ENCODE data around the gene SNX4.
"Not testable (repeated sequence)": the region's sequence is repeated elsewhere in the genome, so short reads cannot be mapped to it uniquely, and the experiment has no call there.

SNX4 gene

GRCh38 chr3:125519678-125520562 is at the start of gene SNX4:
SNX4 (minus strand) TSS chr3:125520202; CDS start chr3:125520172, 30 bp downstream.
- peak; percentile 98 for DNase-seq (ENCODE audit: low spot score)
- peak; percentile 66 for FAIRE-seq

- FAIRE-seq (no peak), DNase-seq (ENCODE audit: low spot score) (no peak)
Observed at GRCh38 chr3:125556314-125556713, 36.3 kb upstream of the SNX4 start.

GRCh38 chr3:125552401-125552800 is 32.4 kb upstream of the SNX4 start:
- FAIRE-seq (no peak), DNase-seq (ENCODE audit: low spot score) (no peak)

- DNase-seq (ENCODE audit: low spot score) (no peak), FAIRE-seq (no peak)
Observed at GRCh38 chr3:125528920-125529319, 8.9 kb upstream of the SNX4 start.

GRCh38 chr3:125525153-125525552 is 5.2 kb upstream of the SNX4 start:
- FAIRE-seq (no peak), DNase-seq (ENCODE audit: low spot score) (no peak)

- DNase-seq (ENCODE audit: low spot score); FAIRE-seq: not testable (repeated sequence)
Observed at GRCh38 chr3:125520563-125520919, 539 bp upstream of the SNX4 start.

GRCh38 chr3:125515421-125515820 is 4.6 kb downstream of the SNX4 start:
- FAIRE-seq (no peak), DNase-seq (ENCODE audit: low spot score) (no peak)

- FAIRE-seq (no peak), DNase-seq (ENCODE audit: low spot score) (no peak)
Observed at GRCh38 chr3:125513490-125514115, 6.4 kb downstream of the SNX4 start.

GRCh38 chr3:125512135-125512920 is 7.7 kb downstream of the SNX4 start:
- FAIRE-seq (no peak), DNase-seq (ENCODE audit: low spot score) (no peak)

GRCh38 chr3:125511420-125512118 is 8.4 kb downstream of the SNX4 start:
- no peak for FAIRE-seq
- DNase-seq (ENCODE audit: low spot score): no peak

- DNase-seq (ENCODE audit: low spot score): no peak
- no peak for FAIRE-seq
Observed at GRCh38 chr3:125507128-125507527, 12.9 kb downstream of the SNX4 start.

GRCh38 chr3:125498630-125499029 is 21.4 kb downstream of the SNX4 start:
- DNase-seq (ENCODE audit: low spot score) (no peak), FAIRE-seq (no peak)

GRCh38 chr3:125496701-125497100 is 23.3 kb downstream of the SNX4 start:
- FAIRE-seq (no peak), DNase-seq (ENCODE audit: low spot score) (no peak)

GRCh38 chr3:125482406-125482805 is 37.6 kb downstream of the SNX4 start:
- no peak for DNase-seq (ENCODE audit: low spot score)
- FAIRE-seq: no peak

- no peak for FAIRE-seq
- no peak for DNase-seq (ENCODE audit: low spot score)
Observed at GRCh38 chr3:125481786-125482185, 38.2 kb downstream of the SNX4 start.

- not testable (repeated sequence) for DNase-seq (ENCODE audit: low spot score); FAIRE-seq
Observed at GRCh38 chr3:125481375-125481759, 38.6 kb downstream of the SNX4 start.

GRCh38 chr3:125480656-125481374 is 39.2 kb downstream of the SNX4 start:
- FAIRE-seq (no peak), DNase-seq (ENCODE audit: low spot score) (no peak)

- no peak for DNase-seq (ENCODE audit: low spot score)
Observed at GRCh38 chr3:125479091-125479490, 40.9 kb downstream of the SNX4 start.

GRCh38 chr3:125478326-125478725 is 41.7 kb downstream of the SNX4 start:
- DNase-seq (ENCODE audit: low spot score) (no peak), FAIRE-seq (no peak)

More at GRCh38 chr3:125479091-125479490, 40.9 kb downstream of the SNX4 start:
- FAIRE-seq: no peak

GRCh38 chr3:125477701-125478100 is 42.3 kb downstream of the SNX4 start:
- DNase-seq (ENCODE audit: low spot score) (no peak), FAIRE-seq (no peak)

- no peak for FAIRE-seq
- DNase-seq (ENCODE audit: low spot score): no peak
Observed at GRCh38 chr3:125470671-125471070, 49.3 kb downstream of the SNX4 start.

Data from urothelium cell line (cell line).